Measurements from ENCODE around the gene TIMMDC1.
"Not testable (repeated sequence)": the region's sequence is repeated elsewhere in the genome, so short reads cannot be mapped to it uniquely, and the experiment has no call there.

Gene TIMMDC1

DNA sequence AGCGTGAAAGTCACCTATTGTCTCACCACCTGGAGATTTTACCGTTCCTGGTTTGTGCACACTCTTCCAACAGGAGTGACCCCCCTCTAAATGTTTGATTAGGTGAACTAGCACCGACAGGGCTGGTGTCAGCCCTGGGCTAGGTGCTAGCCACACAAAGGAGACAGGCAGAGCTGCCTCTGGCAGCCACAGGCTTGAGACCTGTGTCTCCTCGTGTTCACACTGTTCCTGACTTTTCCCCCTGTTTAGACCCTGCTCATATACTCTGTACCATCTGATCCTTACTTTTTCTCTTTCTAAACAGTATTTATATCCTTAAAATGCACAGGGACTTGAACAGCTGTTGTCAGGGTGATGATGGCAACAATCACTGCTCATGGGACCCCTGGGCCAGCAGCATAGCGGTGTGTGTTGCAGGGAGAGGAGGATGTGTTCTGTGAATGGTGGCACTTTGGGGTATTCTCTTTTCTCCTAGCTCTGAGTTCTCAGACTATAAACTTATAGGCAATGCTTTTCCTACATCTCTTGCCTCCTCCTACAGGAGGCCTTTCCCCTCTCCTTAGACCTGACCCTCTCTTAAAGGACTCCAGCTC is 55.6 kb downstream of the TIMMDC1 start:
- no peak for DNase-seq (ENCODE audit: extremely low read depth in 1 of 2, low read depth in 1 of 2)

DNA sequence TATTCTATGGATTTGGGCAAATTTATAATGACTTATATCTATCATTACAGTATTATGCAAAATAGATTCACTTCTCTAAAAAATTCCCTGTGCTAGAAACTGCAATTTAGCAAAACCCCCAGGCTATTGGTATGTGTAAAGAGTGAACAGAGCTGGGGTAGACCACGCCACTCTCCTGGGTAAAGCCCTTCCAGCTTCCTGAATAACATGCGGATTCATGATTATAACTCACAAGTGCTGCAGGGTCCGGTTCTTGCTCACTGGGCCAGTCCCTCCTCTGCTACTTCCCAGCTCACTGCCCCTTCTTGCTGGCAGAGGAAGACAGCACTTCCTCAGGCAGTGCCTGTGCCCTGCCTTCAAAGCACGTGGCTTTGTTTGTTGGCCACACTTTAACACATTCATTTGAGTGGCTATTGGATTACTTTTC is 57.0 kb downstream of the TIMMDC1 start:
- no peak for DNase-seq (ENCODE audit: extremely low read depth in 1 of 2, low read depth in 1 of 2)

DNA sequence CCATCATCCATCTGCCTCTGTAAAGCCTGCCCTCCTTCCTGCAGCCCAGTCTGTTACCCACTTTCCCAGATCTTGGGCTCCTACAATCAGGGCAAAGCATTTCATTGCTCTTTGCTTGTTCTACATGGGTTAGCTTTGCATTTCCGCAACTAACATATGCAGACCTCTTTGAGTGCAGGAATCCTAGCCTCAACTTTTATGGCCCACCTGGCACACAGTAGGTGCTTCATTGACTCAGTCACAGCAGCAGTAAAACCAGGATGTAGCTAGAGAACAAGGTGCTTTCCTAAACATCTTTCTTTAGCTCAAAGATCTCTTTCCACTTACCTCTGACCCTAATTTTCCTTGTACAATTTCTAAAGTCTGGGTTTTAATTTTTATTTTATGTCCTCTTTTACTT is 57.6 kb downstream of the TIMMDC1 start:
- DNase-seq (ENCODE audit: extremely low read depth in 1 of 2, low read depth in 1 of 2), result no peak

- no peak for DNase-seq (ENCODE audit: extremely low read depth in 1 of 2, low read depth in 1 of 2)
Observed at GRCh38 chr3:119557192-119557876, 59.0 kb downstream of the TIMMDC1 start.

- DNase-seq (ENCODE audit: extremely low read depth in 1 of 2, low read depth in 1 of 2), result peak in 1 of 2 donors; percentile 16
Observed at GRCh38 chr3:119557877-119558269, 59.5 kb downstream of the TIMMDC1 start.

GRCh38 chr3:119558626-119559317 is 60.4 kb downstream of the TIMMDC1 start:
- DNase-seq (ENCODE audit: extremely low read depth in 1 of 2, low read depth in 1 of 2), result no peak

- DNase-seq (ENCODE audit: extremely low read depth in 1 of 2, low read depth in 1 of 2), result peak in 1 of 2 donors; percentile 64
Observed at GRCh38 chr3:119559441-119559963, 61.2 kb downstream of the TIMMDC1 start, which contains the start of gene CD80. CD80 (minus strand) TSS chr3:119559614; CDS start chr3:119557728, 1,886 bp downstream.

GRCh38 chr3:119560160-119560559 is 61.8 kb downstream of the TIMMDC1 start:
- no peak for DNase-seq (ENCODE audit: extremely low read depth in 1 of 2, low read depth in 1 of 2)

DNA sequence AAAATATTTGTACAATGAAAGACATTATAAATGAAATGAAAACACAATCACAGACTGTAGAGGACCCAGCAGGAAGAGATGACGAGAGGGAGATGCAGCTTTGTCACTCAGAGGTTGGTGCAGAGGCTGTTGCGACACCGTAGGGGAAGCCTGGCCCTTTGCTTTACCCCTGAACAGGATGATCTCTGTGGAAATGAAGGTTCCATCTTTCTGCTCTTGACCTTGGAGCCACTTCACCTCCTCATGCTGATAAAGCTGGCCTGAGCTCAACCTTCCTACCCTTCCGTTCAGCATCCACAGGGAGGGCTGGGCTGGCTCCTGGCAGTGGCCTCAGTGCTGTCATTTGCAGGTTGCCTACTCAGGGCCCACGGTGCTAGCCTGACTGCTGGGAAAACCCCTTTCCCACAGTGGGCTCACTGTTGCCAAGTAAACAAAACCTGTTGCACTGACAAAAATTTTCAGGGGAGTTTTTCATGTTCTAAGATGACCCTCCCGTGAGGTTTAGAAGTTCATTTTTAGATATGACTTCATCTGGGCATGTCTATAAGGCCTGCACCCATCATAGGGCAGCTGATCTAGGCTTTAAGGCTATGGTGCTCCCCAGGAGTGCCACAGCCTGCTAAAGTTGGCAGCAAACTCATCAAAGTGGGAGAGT is 64.1 kb downstream of the TIMMDC1 start:
- peak in 1 of 2 donors; percentile 47 for DNase-seq (ENCODE audit: extremely low read depth in 1 of 2, low read depth in 1 of 2)

GRCh38 chr3:119563334-119563733 is 65.0 kb downstream of the TIMMDC1 start:
- not testable (repeated sequence) for DNase-seq (ENCODE audit: extremely low read depth in 1 of 2, low read depth in 1 of 2)

- DNase-seq (ENCODE audit: extremely low read depth in 1 of 2, low read depth in 1 of 2), result no peak
Observed at GRCh38 chr3:119569156-119569555, 70.8 kb downstream of the TIMMDC1 start.

DNA sequence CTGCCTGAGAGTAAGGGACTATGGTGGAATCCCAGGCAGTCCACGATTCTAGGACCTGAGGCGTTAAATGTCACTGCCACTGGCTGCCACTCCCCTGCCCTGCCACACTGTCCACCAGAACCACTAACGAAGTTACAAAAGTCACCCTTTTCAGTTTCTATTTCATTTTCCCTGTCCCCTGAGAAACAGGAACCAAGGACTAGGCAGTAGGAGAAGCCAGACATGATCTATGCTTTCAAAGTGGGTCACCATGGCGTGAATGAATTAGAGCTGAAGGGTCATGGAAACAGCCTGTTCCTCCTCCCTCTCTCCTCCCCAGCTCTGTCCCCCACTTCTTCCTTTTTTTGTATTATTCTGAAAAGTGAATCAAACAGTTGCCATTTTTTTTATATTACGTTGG is 71.9 kb downstream of the TIMMDC1 start:
- DNase-seq (ENCODE audit: extremely low read depth in 1 of 2, low read depth in 1 of 2), result no peak

DNA sequence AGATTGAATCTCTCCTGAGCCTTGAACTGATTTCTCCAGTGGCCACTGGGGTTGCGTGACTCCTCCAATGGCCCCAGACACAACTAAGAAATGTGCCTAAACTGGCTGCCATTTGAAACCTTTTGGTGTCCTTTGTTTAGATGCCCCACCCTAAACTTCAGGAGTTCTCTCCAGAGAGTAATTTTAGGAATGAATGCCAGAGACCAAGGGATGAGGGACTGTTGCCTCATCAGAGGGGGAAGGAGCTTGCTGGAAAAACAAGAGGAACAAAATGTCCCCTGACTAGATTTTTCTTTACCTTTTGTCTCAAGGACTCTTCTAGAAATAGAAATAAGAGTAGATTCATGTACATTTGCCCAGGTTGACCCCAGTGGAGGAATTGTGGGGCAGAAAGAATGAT is 72.9 kb downstream of the TIMMDC1 start:
- DNase-seq (ENCODE audit: extremely low read depth in 1 of 2, low read depth in 1 of 2), result no peak

DNA sequence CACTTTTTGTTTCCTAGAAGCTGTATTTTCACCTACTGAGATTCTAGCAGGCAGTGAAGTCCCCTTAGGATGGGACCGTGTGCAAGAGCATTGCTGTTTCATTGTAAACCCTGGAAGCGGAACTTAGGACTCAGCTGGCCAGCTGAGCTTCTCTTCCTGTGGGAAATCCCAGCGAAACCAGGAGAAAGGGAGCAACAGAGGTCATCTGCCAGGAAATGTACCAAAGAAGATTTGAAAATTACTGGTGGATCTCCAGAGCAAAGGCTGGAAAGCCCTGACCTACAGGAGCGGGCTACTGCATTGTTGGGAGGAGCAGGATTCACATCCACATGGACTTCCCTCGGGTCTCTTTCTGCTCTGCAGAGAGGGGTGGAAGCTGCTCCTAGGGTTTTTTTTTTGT is 73.3 kb downstream of the TIMMDC1 start:
- DNase-seq (ENCODE audit: extremely low read depth in 1 of 2, low read depth in 1 of 2), result no peak

Data from stimulated activated CD8-positive, alpha-beta memory T cell treated with anti-CD3 and anti-CD28 coated beads, Interleukin-7, amount 100 ng/mL, for 48 hours (primary cell).